ENCODE results near the gene MITF.

The MITF gene

DNA sequence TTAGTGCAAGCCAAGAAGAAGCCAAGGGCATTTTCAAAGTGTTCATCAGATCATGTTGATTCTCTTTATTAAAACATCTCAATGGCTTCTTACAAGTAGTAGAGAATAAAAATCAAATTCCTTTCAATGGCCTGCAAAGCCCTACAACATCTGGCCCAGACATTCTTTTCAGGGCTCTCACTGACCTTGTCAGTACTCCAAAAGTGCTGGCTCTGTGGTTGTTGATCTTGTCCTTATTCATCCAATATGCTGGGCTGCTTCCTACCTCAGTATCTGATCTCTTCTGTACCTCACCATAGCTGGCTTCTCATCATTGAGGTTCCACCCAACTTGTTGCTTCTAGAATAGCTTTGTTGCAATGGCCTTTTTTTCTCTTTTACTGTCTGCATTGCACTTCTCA is 186.2 kb downstream of the MITF start:
- DNase-seq: no peak

GRCh38 chr3:69926385-69926784 is 187.1 kb downstream of the MITF start:
- DNase-seq: no peak

- DNase-seq: no peak
Measured at GRCh38 chr3:69927571-69927970, 188.3 kb downstream of the MITF start.

- no peak for DNase-seq
Measured at GRCh38 chr3:69929019-69929418, 189.8 kb downstream of the MITF start.

GRCh38 chr3:69930564-69930963 is 191.3 kb downstream of the MITF start:
- DNase-seq: no peak

DNA sequence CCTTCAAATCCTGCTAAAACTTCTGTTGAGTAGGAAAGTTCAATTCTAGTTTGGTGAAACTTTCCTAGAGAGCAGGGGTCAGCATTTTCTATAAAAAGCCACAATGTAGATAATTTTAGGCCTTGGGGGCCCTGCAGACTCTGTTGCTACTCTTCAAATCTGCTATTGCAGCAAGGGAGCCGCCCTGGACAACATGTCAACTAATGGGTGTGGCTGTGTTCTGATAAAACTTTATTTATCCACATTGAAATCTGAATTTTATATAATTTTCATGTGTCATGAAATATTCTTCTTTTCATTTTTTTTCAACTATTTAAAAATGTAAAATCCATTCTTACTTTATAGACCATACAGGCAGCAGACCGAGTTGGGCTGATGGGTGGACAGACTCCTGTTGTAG is 192.8 kb downstream of the MITF start:
- DNase-seq: no peak

DNA sequence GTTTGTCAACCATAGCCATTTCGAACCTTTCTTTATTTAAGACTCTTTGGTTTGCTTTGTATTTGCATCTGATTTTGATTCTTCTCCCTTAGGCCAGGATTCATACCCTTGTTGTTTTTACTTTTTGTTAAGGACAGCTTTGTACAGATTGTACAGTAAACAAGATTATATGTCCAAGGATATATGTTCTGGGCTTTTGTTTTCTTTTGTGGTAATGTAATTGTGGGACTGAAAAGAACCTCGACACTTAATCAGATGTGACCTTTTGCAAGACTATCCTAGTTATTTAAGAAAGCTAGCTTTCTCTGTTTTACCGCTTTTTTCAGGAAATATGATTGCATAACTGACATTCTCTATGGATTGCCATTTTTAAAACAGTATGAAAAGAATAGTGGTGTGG is 193.2 kb downstream of the MITF start:
- no peak for DNase-seq

DNA sequence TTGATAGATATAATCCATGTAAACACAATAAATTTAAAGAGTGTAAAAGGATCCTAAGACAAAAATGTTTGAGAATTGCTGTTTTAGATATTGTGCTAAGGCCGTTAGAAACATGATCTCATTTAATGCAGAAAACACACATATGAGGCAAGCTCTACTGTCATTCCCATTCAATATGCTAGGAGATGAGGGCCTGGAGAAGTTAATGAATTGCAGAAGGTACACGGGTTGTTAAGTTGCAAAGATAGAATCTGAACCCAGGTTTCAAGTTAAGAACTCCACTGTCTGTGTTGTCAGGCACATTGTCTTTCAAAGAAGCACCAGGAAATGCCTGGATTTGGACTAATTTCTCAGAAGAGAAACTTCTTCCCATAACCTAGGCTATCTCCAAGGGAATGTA is 195.1 kb downstream of the MITF start:
- no peak for DNase-seq

DNA sequence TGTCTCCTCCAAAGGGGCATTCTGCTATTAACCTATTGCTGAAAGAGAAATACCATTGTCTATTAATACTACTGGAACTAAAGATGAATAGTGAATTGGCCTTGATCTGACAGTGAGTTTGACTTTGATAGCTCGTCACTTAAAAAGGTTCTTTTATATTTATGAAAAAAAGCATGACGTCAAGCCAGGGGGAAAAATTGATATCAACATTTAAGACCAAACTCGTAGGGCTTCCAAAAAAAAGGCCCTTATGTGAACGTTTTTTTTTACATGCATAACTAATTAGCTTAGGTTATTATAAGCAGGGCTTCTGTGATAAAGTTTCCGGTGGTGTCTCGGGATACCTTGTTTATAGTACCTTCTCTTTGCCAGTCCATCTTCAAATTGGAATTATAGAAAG is 197.0 kb downstream of the MITF start:
- no peak for DNase-seq

DNA sequence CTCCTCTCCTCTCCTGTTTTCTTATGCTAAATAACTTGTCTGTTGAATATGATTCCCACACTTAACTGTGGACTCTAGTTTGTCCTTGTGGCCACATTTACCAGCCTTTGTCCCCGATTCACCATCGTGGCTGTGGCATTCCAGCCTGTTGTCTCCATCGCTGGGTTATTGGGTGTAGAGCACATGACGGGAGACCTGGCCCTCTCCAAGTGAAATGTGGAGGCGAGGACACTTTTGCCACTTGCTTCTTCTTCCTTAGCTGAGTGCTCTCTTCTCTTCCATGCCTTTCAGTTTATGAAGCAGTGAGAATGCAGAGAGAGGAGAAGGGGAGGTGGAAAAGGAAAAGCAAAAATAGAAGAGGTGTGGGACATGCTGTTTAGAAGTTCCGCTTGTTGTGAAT is 198.8 kb downstream of the MITF start:
- no peak for DNase-seq

- DNase-seq: no peak
Measured at GRCh38 chr3:69938931-69939330, 199.7 kb downstream of the MITF start.

DNA sequence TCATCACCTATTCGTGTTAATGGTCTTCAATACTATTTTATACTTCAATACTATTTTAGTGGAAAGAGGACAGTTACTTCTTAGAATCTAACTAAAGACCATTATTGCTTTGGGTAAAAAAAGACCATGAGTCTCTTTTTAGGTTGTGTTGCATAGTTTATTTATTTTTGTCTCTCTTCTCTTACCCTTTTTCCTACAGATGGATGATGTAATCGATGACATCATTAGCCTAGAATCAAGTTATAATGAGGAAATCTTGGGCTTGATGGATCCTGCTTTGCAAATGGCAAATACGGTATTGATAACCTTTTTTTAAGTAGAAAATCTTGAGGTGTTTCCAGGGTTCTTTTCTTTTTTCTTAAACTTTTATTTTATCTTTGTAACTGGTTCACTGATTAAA is 201.8 kb downstream of the MITF start:
- no peak for DNase-seq

DNA sequence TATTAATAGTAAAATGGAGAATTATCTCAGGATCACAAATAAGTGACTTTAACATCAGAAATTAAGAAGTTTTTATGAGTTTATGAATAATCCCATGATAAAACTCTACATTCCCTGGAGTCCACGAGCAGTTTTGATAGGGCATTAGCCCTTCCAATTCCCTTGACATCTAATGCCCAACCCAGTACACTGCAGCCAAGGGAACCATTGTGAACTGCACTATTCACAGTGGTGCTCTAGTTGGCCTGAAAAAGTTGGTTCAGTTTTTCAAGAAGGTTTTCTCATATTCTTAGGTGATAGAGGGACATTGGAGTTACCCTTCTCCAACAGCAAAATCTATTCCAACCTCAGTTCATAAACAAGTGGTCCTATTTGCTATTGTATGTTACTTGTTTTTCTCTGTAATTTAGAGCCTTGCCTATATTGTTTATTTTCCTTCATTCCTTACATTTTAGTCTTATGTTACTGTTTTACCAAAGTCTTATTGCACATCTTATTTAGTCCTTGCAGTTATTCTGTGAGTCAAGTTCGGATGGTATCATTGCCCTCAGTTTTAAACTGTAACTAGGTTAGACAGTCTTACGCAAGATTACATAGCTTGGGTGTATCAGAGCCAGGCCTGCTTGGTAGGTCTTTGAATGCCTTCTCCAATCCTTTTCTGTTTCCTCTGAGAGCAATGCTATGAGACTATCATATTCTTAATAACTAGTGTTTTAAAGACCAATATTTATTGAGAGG is 202.3 kb downstream of the MITF start:
- no peak for DNase-seq

DNA sequence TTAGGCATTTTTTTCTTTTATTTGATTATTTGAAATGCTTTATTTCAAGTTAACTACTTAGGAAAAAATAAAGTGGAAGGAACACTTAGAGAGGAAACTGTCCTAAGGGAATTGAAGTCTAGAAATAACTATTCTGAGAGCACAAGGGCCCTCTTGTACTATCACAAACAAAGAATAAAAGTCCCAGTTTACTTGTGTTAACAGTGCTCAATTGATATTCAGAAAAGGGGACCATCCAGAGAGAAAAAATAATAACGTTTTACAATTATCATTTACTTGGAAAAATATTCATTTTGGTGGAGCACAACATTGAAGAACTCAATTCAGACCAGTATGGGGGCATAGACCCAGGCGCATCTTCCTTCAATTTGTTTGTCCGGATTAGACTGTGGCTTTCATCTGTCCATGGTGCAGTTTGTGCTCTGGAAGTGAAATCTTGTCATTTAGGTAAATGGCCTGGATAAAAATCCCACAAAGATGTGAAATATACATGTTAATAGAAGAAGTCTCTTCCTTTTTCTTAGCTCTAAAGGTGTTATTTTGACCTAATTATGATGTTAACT is 205.7 kb downstream of the MITF start:
- no peak for DNase-seq

- DNase-seq: no peak
Measured at GRCh38 chr3:69948246-69948862, 209.1 kb downstream of the MITF start.

DNA sequence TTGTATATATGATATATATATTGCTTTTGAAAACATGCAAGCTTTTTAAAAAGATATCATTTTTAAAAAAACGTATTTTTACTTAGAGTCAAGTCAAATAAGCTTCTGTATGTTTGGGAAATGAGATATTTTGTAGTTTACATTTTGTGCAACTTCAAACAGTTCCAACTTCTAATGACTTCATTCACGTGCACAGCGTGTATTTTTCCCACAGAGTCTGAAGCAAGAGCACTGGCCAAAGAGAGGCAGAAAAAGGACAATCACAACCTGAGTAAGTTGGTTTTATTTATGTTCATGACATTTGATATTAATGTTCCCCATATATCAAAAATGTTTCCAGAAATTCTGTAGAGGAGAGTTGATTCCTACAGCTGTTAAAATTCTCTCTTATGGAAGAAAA is 212.4 kb downstream of the MITF start:
- no peak for DNase-seq

DNA sequence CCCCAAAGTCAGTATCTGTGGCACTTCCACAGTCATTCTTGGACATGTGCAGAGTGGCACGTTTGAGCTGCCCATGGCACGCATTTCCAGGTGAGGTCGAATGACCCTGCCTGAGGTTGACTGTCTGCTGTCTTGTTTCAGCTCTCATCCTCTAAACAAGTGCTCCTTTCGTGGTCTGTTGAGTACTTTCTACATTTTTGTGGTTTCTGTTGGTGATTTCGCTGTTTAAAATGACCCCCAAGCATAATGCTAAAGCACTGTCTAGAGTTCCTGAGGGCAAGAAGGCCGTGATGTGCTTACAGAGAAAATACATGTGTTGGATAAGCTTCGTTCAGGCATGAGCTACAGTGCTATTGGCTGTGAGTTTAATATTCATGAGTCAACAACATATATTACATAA is 220.3 kb downstream of the MITF start:
- DNase-seq: no peak

GRCh38 chr3:69961706-69962439 is 222.6 kb downstream of the MITF start:
- DNase-seq: no peak

DNA sequence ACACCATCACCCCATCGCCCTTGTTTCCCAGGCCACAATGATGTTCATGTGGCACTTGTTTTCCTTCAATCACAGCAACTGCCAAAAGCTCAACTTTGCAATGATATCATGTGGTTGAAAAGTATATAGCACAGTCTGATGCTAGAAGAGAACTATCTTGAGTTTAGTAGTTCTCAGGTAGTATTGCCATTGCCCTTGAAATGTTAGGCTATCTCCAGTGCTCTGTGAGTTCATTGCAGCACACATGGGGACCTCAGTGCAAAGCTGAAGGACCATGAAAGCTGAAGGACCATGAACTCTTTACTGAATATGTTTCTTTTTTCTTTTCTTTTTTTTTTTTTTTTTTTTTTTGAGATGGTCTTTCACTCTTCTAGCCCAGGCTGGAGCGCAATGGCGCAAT is 224.4 kb downstream of the MITF start:
- DNase-seq: no peak

- no peak for DNase-seq
Measured at GRCh38 chr3:69967156-69967555, 227.9 kb downstream of the MITF start.

- DNase-seq: no peak
Measured at GRCh38 chr3:69970827-69971226, 231.6 kb downstream of the MITF start.

GRCh38 chr3:69972672-69973071 is 233.4 kb downstream of the MITF start:
- no peak for DNase-seq

GRCh38 chr3:69976021-69976420 is 236.8 kb downstream of the MITF start:
- no peak for DNase-seq

All from CD4-positive, alpha-beta T cell treated with Interleukin-4 for 4 hours (primary cell).